ENCODE results near the gene SKP2. TPM values are rescaled to one million over a fixed set of nuclear protein-coding genes. Genes with fewer than 3 reads are reported as not detected.
"Not testable (repeated sequence)": the region's sequence is repeated elsewhere in the genome, so short reads cannot be mapped to it uniquely, and the experiment has no call there.

SKP2 gene
- 1 to 10 TPM; 2.3 to 7.9 (median 4.0) TPM for polyA plus RNA-seq

GRCh38 chr5:36151434-36152323 lies at the start of gene SKP2, which contains the start of gene LMBRD2:
TSS of gene SKP2 (plus strand) at chr5:36152111. CDS start at chr5:36152263, 152 bp downstream.
TSS of gene LMBRD2 (minus strand) at chr5:36151887. CDS start at chr5:36143349, 8,538 bp downstream.
- 0% methylated on average over 81 of the region's 81 CpGs for WGBS, 3 donors
- H3K27ac ChIP-seq (ENCODE audit: low read depth, low read length), result no peak within 1 kb of the TSS

GRCh38 chr5:36105819-36106218 lies 46.1 kb upstream of the SKP2 start:
- no peak overlapping the region for H3K27ac ChIP-seq (ENCODE audit: low read depth, low read length)
- 73 to 88% (median 81%) methylated on average over 2 of the region's 2 CpGs for WGBS, 3 donors

DNA sequence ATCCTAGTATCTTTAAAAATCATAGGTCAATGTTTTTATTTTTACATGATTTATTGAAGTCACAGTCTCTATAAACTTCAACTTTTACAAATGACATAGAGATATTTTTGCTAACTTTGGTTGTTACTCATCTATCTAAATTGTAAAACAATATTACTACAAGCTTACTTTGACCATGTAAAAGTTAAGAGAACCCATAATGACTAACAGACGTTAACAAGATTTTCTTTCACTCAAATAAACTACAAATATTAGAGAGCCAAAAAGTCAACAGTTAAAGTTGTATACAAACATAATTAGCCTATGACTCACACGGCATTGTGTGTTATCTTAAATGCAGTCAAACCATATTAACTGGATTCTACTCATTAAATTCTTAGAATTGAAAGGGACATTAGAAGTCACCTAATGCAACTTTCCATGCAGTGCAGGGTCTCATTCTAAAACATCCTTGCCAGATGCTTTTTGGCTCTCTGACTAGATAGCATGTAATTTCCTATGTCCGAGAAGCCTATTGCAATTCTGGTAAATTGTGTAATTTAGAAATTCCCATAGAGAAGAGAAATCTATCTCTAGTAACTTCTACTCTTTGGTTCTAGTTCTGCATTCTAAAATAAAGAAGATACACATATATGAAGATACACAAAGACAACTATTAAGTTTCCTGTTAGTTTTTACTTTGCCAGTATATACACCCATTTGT lies 43.0 kb upstream of the SKP2 start:
- WGBS, 3 donors, result 66 to 77% (median 67%) methylated on average over 3 of the region's 3 CpGs
- no peak overlapping the region for H3K27ac ChIP-seq (ENCODE audit: low read depth, low read length)

GRCh38 chr5:36111238-36111637 lies 40.7 kb upstream of the SKP2 start:
- WGBS, 3 donors, result 92 to 96% (median 94%) methylated on average over 1 of the region's 1 CpG

GRCh38 chr5:36125868-36126267 lies 26.0 kb upstream of the SKP2 start:
- H3K27ac ChIP-seq (ENCODE audit: low read depth, low read length), result no peak overlapping the region
- WGBS, 3 donors, result 96 to 100% (median 100%) methylated on average over 1 of the region's 1 CpG

More at GRCh38 chr5:36111238-36111637, 40.7 kb upstream of the SKP2 start:
- H3K27ac ChIP-seq (ENCODE audit: low read depth, low read length), result no peak overlapping the region

DNA sequence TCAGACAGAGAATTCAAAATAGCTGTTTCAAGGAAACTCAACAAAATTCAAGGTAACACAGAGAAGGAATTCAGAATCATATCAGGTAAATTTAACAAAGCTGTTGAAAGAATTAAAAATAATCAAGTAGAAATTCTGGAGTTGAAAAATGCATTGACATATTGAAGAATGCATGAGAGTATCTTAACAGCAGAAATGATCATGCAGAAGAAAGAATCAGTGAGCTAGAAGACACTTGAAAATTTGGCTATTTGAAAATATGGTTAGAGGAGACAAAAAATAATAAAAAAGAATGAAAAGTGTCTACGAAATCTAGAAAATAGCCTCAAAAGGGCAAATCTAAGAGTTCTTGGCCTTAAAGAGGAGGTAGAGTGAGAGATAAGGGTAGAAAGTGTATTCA lies 23.1 kb upstream of the SKP2 start:
- WGBS, 3 donors, result 91 to 100% (median 96%) methylated on average over 1 of the region's 1 CpG

DNA sequence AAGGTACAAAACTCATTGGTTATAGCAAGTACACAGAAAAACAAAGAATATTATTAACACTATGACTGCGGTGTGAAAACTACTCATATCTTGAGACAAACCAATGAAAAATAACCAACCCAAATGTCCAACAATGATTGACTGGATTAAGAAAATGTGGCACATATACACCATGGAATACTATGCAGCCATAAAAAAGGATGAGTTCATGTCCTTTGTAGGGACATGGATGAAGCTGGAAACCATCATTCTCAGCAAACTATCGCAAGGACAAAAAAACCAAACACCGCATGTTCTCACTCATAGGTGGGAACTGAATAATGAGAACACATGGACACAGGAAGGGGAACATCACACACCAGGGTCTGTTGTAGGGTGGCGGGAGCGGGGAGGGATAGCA lies 22.2 kb upstream of the SKP2 start:
- WGBS, 3 donors, result 92 to 100% (median 98%) methylated on average over 3 to 4 of the region's 5 CpGs
- H3K27ac ChIP-seq (ENCODE audit: low read depth, low read length), result not testable (repeated sequence)

More for the DNA sequence above, 23.1 kb upstream of the SKP2 start:
- no peak overlapping the region for H3K27ac ChIP-seq (ENCODE audit: low read depth, low read length)

DNA sequence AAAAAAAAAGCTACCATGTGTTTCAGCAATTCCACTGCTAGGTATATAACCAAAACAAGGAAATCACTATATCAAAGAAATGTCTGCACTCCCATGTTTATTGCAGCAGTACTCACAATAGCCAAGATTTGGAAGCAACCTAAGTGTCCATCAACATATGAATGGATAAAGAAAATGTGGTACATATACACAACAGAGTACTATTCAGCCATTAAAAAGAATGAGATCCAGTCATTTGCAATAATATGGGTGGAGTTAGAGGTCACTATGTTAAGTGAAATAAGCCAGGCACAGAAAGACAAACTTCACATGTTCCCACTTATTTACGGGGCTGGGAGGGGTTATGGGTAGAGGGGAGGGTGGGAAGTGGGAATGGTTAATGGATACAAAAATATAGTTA lies 18.9 kb upstream of the SKP2 start:
- 96 to 100% (median 100%) methylated on average over 1 of the region's 1 CpG for WGBS, 3 donors
- not testable (repeated sequence) for H3K27ac ChIP-seq (ENCODE audit: low read depth, low read length)

GRCh38 chr5:36135988-36136387 lies 15.9 kb upstream of the SKP2 start:
- no peak overlapping the region for H3K27ac ChIP-seq (ENCODE audit: low read depth, low read length)
- 94 to 100% (median 97%) methylated on average over 3 of the region's 3 CpGs for WGBS, 3 donors

- H3K27ac ChIP-seq (ENCODE audit: low read depth, low read length), result no peak overlapping the region
These were observed 15.3 kb upstream of the SKP2 start for GRCh38 chr5:36136581-36136980.

DNA sequence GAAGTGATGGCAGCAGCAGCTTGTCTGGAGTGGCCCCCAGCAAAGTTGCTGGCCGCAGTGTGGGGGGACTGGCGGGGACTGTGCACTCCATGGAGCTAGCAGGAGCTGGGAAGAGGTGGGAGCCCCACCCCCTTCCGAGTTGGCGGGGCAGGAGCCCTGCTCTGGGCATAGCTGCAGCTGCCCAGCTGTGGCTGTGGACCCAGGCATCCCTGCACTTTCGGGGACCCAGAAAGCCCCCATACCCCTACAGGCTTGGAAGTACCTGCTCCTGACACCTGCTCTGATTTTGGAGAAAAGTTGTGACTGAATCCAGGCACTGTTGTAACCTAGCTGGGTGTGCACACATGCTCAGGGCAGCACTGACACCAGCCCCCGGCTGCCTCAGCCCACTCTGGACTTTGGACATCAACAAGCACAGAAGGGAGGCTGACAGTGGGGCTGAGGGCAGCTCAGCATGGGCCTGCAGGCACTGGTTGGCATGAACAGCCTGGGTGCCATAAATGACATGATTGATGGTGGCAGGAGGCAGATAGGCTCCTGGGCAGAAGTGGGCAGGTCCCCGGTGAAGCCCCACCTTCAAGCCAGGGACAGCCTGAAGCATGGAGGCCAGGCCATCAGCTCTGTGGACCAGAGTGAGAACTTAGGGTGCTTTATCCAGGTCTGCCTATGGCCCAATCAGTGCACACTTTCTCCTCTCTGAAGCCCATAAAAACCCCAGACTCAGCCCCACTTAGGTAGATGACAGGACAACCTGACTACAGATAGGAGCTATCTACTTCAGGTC lies 12.8 kb upstream of the SKP2 start:
- 87 to 98% (median 97%) methylated on average over 7 of the region's 7 CpGs for WGBS, 3 donors
- H3K27ac ChIP-seq (ENCODE audit: low read depth, low read length), result no peak overlapping the region

DNA sequence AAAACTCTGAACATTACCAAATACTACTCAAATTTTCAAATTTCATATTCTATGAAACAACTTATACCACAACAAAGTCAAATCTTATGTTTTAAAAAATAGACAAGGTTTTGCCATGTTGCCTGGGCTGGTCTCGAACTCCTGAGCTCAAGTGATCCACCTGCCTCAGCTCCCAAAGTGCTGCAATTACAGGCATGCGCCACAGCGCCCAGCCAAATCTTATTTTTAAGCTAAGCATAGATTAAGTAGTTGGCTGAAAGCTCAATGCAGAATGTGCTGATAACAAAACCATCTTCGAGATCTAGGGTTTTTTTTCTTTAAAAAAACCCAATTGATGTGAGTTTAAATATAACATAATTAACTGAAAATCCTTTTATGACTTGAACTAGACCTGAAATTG lies 6.6 kb upstream of the SKP2 start:
- no peak overlapping the region for H3K27ac ChIP-seq (ENCODE audit: low read depth, low read length)
- 69 to 92% (median 89%) methylated on average over 4 of the region's 4 CpGs for WGBS, 3 donors

DNA sequence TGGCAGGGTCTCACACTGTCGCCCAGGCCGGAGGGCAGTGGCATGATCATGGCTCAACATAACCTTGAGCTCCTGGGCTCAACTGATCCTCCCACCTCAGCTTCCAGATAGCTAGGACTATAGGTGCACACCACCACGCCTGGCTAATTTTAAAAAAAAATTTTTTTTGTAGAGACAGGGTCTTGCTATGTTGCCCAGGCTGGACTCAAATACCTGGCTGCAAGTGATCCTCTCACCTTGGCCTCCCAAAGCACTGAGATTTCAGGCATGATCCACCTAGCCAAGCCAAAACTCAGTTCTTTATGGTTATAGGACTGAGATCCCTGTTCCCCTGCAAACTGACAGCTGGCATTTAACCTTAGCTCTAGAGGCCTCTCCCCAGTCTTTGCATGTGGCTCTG lies 5.5 kb upstream of the SKP2 start:
- 66 to 80% (median 77%) methylated on average over 3 of the region's 3 CpGs for WGBS, 3 donors
- H3K27ac ChIP-seq (ENCODE audit: low read depth, low read length), result no peak overlapping the region

- WGBS, 3 donors, result 94 to 96% (median 95%) methylated on average over 2 of the region's 2 CpGs
- no peak overlapping the region for H3K27ac ChIP-seq (ENCODE audit: low read depth, low read length)
These were observed 4.2 kb upstream of the SKP2 start for GRCh38 chr5:36147681-36148080.

GRCh38 chr5:36150676-36151433 lies 1.1 kb upstream of the SKP2 start:
- no peak overlapping the region for H3K27ac ChIP-seq (ENCODE audit: low read depth, low read length)
- 2 to 4% (median 3%) methylated on average over 23 of the region's 23 CpGs for WGBS, 3 donors

DNA sequence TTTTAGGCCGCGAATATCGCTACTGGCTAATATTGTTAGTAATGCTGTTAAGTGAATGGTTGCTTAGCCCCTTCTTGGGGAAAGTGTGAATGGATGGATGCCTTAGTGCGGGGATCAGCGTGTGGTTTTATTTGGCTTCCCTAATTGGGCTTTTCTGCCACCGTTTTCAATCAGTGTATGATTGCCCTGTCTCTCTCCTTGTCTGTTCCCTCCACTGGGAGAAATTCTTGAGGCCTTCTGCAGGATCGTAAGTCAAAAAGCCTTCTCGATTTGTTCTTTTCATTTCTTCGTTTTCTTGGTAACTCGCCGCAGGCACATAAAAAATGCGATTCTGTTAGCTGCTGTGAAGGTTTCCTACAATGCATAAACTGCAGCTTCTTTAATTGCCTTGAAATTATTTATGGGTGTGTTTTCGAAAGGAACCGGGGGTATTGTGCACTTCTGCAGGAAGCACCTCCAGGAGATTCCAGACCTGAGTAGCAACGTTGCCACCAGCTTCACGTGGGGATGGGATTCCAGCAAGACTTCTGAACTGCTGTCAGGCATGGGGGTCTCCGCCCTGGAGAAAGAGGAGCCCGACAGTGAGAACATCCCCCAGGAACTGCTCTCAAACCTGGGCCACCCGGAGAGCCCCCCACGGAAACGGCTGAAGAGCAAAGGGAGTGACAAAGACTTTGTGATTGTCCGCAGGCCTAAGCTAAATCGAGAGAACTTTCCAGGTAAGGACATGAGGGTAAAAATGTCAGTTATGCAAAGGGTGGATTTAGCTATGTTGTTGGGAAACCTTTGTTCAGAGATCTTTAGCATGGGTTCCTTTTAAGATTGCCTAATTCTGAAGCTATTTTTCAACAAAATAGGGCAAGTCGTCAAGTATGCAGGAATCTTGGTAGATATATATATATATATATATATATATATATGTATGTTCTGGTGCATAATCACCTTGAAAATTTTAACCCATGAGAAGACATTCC lies 700 bp downstream of the SKP2 start:
- H3K27ac ChIP-seq (ENCODE audit: low read depth, low read length), result no peak overlapping the region
- 3 to 4% (median 4%) methylated on average over 24 of the region's 24 CpGs for WGBS, 3 donors

- H3K27ac ChIP-seq (ENCODE audit: low read depth, low read length), result no peak overlapping the region
- WGBS, 3 donors, result 64 to 74% (median 71%) methylated on average over 7 of the region's 7 CpGs
These were observed 1.4 kb downstream of the SKP2 start for GRCh38 chr5:36153298-36153677.
